Memory B cell (primary cell): ENCODE measurements around the gene SMC4.
"Not testable (repeated sequence)": the region's sequence is repeated elsewhere in the genome, so short reads cannot be mapped to it uniquely, and the experiment has no call there.

Experiments used
- ATAC-seq: fragments of 150-1000 bp; cut with Tn5 transposase; 2 replicates; pipeline ENCODE4 v1.10.0; 2021; ENCODE audit warnings: low read depth, mild to moderate bottlenecking, moderate library complexity
- DNase-seq, 2 donors: peaks; one replicate each; pipeline ENCODE4 v3.0.0; 2022; ENCODE audit warnings: low spot score in 2 of 2
- H3K27ac Mint-ChIP-seq: one replicate; pipeline ENCODE4 v1.8.0; 2022; ENCODE audit warnings: mild to moderate bottlenecking, moderate library complexity, mixed read lengths
- H3K27me3 Mint-ChIP-seq: one replicate; pipeline ENCODE4 v1.8.0; 2022; ENCODE audit warnings: mixed read lengths
- H3K36me3 Mint-ChIP-seq: one replicate; pipeline ENCODE4 v1.8.0; 2022; ENCODE audit warnings: mild to moderate bottlenecking, mixed read lengths
- H3K4me1 Mint-ChIP-seq: one replicate; pipeline ENCODE4 v1.8.0; 2022; ENCODE audit warnings: mixed read lengths
- H3K4me3 Mint-ChIP-seq: one replicate; pipeline ENCODE4 v1.8.0; 2022; ENCODE audit warnings: mild to moderate bottlenecking, moderate library complexity, mixed read lengths
- H3K9me3 Mint-ChIP-seq: one replicate; pipeline ENCODE4 v1.8.0; 2022; ENCODE audit warnings: mixed read lengths

SMC4 gene

DNA sequence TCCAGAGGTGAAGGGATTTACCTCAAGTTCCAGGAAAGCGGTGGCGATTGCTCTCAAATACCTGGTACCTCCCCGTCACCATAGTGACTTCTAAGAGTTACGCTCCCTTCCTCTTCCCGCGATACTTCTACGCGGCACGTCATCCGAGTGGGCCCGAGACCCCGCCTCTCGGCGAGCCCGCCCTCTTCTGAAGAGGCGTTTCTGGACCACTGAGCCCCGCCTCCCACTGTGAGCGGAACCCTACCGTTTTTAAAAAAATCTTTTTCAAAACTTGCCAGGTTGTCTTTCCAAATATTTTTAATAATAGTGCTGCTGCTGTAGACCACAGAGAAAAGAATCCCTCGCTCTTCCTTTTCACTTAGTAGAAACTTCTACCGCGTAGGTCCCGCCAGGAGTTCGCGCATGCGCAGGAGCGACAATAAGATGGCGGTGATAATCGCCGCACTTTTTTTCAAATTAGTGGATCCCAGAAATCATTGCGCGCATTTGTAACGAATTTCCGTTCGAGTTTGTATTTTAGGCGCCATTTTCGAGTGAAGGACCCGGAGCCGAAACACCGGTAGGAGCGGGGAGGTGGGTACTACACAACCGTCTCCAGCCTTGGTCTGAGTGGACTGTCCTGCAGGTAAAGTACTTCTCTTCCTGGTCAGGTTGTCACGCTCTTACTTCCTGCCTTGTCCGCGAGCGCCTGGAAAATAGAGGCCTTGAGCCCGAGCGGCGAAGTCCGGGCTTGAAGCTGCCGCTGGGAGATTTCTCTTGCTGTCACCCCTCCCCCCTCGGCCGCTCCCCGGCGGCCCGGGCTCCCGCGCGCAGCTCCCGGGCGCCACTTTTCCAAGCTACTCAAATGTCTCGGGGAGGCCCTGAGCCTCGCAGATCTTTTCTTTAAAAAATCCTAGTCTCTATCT, at the start of gene SMC4, which contains the start of gene IFT80:
Gene SMC4 (plus strand): TSS at position 526 of the 905 bp plus-strand sequence. CDS start 1,177 bp downstream, outside the sequence.
Gene IFT80 (minus strand): TSS at position 101 of the 905 bp plus-strand sequence. CDS start 14,625 bp downstream, outside the sequence.
- peaks cover 7% of the 10 kb centered on the region for H3K36me3 Mint-ChIP-seq
- no peaks in the 10 kb centered on the region for H3K9me3 Mint-ChIP-seq
- H3K27ac Mint-ChIP-seq = peak within 1 kb of the TSS; percentile 98
- peak; percentile 93 to 94 for DNase-seq
- H3K4me1 Mint-ChIP-seq = peaks cover 22% of the 10 kb centered on the region
- peaks cover 4% of the 10 kb centered on the region for H3K27me3 Mint-ChIP-seq
- H3K4me3 Mint-ChIP-seq = peak within 1 kb of the TSS; percentile 89
- peak; percentile 96 for ATAC-seq

DNA sequence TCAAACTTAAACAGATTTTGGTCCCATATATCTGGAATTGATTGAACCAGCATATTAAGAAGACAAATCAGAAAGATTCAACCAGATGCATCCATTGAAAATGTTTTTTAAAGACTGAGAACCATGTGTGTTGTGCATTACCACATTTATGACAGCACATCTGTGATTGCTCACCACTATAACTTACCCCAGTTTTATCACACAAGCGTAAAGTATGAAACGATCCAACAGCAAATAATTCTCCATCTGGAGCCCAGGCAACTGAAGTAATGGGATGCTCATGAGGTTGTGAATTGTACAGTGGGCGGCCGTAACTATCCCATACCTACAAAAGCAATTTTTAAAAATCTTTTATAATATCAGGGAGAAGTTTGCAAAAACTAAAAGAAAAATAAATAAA, 43.6 kb upstream of the SMC4 start:
- Mint-ChIP-seq H3K4me1 (no peaks in the 10 kb centered on the region), H3K9me3 (no peaks in the 10 kb centered on the region), H3K4me3 (no peak overlapping the region), H3K36me3 (peaks cover 23% of the 10 kb centered on the region), H3K27me3 (no peaks in the 10 kb centered on the region), H3K27ac (no peak overlapping the region)
- DNase-seq (no peak), ATAC-seq (no peak)

DNA sequence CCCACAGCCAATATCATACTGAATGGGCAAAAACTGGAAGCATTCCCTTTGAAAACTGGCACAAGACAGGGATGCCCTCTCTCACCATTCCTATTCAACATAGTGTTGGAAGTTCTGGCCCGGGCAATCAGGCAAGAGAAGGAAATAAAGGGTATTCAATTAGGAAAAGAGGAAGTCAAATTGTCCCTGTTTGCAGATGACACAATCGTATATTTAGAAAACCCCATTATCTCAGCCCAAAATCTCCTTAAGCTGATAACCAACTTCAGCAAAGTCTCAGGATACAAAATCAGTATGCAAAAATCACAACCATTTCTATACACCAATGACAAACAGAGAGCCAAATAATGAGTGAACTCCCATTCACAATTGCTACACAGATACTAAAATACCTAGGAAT, 36.6 kb upstream of the SMC4 start:
- not testable (repeated sequence) for H3K9me3 Mint-ChIP-seq, H3K27me3 Mint-ChIP-seq, H3K27ac Mint-ChIP-seq, H3K4me3 Mint-ChIP-seq, ATAC-seq, H3K4me1 Mint-ChIP-seq, DNase-seq
- H3K36me3 Mint-ChIP-seq = peaks cover 42% of the 10 kb centered on the region

DNA sequence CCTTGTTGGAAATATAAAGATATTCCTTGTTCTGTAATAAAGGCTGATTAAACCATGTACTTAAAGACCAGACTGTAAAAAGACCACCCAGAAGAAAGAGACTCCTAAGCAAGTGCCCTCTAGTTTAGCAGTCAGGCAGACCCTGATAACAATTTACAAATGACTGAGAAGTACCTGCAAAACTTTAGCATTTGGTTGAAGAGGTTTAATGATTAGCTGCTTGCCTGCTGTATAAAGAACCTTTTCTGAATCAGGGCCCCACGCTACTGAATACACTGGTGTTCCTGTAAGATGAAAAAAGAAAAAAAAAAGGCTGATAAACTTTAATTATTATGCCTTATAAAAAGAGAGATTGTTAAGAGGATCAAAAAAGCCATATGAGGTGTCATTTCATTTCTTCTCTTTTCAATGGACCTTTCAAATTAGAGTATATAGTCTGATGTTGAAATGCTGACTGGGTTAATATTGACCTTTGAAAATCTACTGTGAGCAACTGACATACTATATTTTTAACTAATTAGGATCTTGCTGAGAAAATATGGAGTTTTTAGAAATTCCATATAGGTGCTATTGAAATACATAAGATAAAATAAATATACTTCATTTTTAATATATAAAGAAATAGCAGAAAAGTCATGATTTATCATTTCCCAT, 33.5 kb upstream of the SMC4 start:
- Mint-ChIP-seq H3K27me3 (no peaks in the 10 kb centered on the region), H3K4me3 (no peak overlapping the region), H3K36me3 (peaks cover 29% of the 10 kb centered on the region), H3K27ac (no peak overlapping the region), H3K9me3 (no peaks in the 10 kb centered on the region), H3K4me1 (peaks cover 5% of the 10 kb centered on the region)
- no peak for DNase-seq
- no peak for ATAC-seq

DNA sequence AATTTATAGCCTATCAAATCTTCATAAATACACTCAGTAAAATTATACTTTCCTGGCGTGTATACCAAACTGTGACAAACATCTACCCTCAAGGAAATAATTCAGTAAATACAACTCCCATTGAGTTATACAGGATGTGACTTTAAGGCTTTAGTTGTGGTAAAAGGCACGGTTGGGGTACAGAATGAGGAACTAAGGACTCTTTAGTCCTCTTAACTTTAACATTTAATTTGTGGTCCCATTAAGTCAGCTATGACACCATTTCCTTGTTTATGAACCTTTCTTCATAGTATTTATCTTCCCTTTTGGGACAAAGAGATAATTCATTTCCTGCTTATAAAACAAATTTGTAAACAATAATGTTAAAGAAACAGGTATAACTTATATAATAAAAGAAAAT, 30.6 kb upstream of the SMC4 start:
- H3K4me1 Mint-ChIP-seq = peaks cover 7% of the 10 kb centered on the region
- H3K4me3 Mint-ChIP-seq = no peak overlapping the region
- peak; percentile 84 for ATAC-seq
- no peaks in the 10 kb centered on the region for H3K9me3 Mint-ChIP-seq
- H3K36me3 Mint-ChIP-seq = peaks cover 20% of the 10 kb centered on the region
- DNase-seq = peak in 1 of 2 donors; percentile 2
- H3K27me3 Mint-ChIP-seq = no peaks in the 10 kb centered on the region
- H3K27ac Mint-ChIP-seq = no peak overlapping the region

DNA sequence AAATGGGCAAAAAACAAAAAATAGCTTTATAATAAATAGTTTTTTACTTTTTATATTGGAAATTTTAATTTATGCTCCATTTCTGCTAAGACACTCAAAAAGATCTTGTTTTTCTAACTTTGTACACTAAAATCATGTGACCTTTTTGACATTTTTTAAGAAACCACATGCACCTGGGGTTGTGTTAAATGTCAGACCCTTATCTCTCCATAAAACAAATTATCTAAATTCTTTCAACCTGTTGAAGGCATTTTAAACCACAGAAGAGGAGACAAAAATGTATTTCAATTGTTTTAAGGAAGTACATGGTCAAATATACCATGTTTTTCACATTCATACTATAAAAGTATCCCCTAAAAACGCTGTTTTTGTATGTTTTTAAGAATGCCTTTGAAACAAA, 29.7 kb upstream of the SMC4 start:
- no peaks in the 10 kb centered on the region for H3K27me3 Mint-ChIP-seq
- no peak overlapping the region for H3K27ac Mint-ChIP-seq
- H3K9me3 Mint-ChIP-seq = no peaks in the 10 kb centered on the region
- peaks cover 7% of the 10 kb centered on the region for H3K4me1 Mint-ChIP-seq
- DNase-seq = no peak
- H3K4me3 Mint-ChIP-seq = no peak overlapping the region
- H3K36me3 Mint-ChIP-seq = peaks cover 21% of the 10 kb centered on the region
- no peak for ATAC-seq

DNA sequence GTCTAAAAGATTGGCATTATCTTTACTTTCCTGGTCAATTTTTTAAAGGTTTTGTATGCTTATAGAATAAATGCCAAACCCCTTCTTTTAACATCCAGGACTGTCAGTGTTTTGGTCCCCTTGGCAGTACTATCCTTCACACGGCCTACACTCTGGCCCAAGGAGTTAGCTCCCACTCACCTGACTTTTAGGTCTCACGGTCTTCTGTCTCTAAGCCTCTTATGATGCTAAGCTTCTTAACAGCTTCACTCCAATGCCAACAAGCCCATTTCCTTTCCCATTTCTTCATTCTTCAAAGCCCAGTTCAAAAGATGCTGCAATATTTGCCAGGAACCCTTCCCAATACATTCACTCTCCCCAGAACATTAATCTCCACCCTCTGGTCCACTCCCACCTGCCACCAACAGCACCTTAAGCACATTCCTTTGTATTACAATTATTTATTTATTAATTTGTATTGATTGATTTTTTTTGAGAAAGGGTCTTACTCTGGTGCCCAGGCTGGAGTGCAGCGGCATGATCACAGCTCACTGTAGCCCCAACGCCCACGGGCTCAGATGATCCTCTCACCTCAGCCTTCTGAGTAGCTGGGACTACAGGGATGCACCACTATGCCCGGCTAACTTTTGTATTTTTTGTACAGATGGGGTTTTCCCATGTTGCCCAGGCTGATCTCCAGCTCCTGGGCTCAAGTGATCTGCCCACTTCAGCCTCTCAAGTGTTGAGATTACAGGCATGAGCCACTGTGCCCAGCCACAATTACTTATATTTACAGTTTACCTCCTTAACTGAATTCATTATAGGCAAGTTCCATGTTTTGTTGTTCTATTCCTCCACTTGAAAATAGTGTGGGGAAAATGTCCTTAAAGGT, 28.2 kb upstream of the SMC4 start:
- Mint-ChIP-seq H3K27ac (no peak overlapping the region), H3K27me3 (no peaks in the 10 kb centered on the region), H3K36me3 (peaks cover 26% of the 10 kb centered on the region), H3K9me3 (no peaks in the 10 kb centered on the region), H3K4me1 (peaks cover 7% of the 10 kb centered on the region), H3K4me3 (no peak overlapping the region)
- DNase-seq (no peak), ATAC-seq (no peak)

DNA sequence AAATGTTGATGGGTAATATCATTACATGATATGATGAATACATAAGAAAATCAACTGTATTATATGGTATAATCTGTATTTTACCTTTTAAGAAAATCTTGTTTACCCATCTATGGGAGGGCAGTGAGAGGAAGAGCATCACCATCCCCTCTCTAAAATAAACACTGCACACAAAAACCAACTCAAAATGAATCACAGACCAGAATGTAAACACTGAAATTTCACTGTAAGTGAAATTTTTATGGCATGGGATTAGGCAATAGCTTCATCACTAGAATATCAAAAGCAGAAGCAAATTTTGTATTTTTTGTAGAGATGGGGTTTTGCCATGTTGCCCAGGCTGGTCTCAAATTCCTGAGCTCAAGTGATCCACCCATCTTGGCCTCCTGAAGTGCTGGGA, 26.7 kb upstream of the SMC4 start:
- Mint-ChIP-seq H3K27ac (no peak overlapping the region), H3K9me3 (no peaks in the 10 kb centered on the region), H3K27me3 (no peaks in the 10 kb centered on the region), H3K4me3 (no peak overlapping the region), H3K36me3 (peaks cover 27% of the 10 kb centered on the region), H3K4me1 (peaks cover 7% of the 10 kb centered on the region)
- no peak for DNase-seq
- ATAC-seq = no peak

DNA sequence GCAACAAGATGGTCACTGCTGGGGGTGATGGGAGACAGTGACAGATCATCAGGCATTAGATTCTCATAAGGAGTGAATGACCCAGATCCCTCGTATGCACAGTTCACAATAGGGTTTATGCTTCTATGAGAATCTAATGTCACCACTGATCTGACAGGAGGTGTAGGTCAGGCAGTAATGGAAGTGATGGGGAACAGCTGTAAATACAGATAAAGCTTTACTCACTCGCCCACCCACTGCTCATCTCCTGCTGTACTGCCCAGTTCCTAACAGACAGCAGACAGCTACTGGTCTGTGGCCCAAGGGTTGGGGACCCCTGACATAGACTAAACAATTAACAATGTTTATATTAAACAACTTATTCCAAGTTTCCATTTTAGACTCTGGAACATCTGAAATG, 25.8 kb upstream of the SMC4 start:
- H3K4me3 Mint-ChIP-seq = no peak overlapping the region
- DNase-seq = no peak
- H3K4me1 Mint-ChIP-seq = peaks cover 7% of the 10 kb centered on the region
- H3K27ac Mint-ChIP-seq = no peak overlapping the region
- H3K36me3 Mint-ChIP-seq = peaks cover 27% of the 10 kb centered on the region
- H3K9me3 Mint-ChIP-seq = no peaks in the 10 kb centered on the region
- ATAC-seq = no peak
- H3K27me3 Mint-ChIP-seq = no peaks in the 10 kb centered on the region

DNA sequence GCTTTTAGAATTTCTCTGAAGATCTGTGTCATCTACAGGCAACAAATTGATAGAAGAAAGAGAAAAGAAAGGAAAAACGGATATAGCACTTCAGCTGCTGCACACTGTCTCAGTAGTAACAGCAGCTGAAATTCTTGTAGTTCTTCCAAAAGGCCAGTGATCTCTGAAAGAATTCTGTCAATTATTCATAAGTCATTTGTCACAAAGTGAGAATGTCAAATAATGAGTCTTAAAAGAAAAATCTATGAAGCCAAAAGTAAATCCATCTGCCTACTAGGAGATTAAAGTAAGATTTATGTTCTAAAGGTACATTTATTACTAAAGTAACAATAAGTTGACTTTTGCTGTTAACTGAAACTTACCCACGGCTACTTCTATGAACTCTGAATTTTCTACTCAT, 25.0 kb upstream of the SMC4 start:
- no peak for ATAC-seq
- Mint-ChIP-seq H3K36me3 (peaks cover 29% of the 10 kb centered on the region), H3K4me3 (no peak overlapping the region), H3K27me3 (no peaks in the 10 kb centered on the region), H3K9me3 (no peaks in the 10 kb centered on the region), H3K27ac (no peak overlapping the region), H3K4me1 (peaks cover 7% of the 10 kb centered on the region)
- DNase-seq = no peak

DNA sequence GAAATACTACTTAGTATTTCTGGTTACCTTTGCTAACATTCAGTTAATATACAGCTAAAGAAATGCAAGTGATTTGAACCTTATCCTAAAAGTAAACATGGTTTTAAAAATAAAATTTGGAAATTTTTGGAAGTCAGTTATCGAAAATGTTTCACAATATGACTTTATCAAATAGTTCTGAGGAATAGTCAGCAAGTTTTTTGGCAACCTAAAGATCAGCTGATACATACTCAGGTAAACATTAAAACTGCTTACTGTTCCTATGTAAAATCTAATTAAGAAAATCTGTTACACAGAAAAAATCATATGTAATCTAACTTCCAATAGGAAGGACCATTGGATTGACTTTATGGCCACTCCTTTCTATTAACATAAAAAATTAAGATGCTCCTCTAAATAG, 24.5 kb upstream of the SMC4 start:
- Mint-ChIP-seq H3K4me1 (peaks cover 7% of the 10 kb centered on the region), H3K36me3 (peaks cover 31% of the 10 kb centered on the region), H3K27me3 (no peaks in the 10 kb centered on the region), H3K4me3 (no peak overlapping the region), H3K9me3 (no peaks in the 10 kb centered on the region), H3K27ac (no peak overlapping the region)
- ATAC-seq (no peak), DNase-seq (no peak)

DNA sequence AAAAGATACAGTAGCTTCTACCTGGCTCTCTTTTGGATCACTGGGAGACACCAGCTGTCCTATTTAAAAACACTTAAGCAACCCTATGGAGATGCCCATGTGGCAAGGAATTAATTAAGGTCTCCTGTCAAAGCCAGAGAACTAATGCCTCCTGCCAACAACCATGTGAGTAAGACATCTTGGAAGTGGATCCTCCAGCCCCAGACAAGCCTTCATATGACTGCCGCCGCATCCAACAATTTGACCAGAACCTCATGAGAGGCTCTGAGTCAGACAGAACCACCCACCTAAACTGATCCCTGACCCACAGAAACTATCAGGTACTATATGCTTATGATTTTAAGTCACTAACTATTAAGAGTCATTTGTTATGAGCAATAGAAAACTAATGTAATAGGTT, 22.8 kb upstream of the SMC4 start:
- Mint-ChIP-seq H3K36me3 (peaks cover 31% of the 10 kb centered on the region), H3K27ac (no peak overlapping the region), H3K4me3 (no peak overlapping the region), H3K27me3 (no peaks in the 10 kb centered on the region), H3K9me3 (no peaks in the 10 kb centered on the region), H3K4me1 (no peaks in the 10 kb centered on the region)
- DNase-seq (no peak), ATAC-seq (no peak)

DNA sequence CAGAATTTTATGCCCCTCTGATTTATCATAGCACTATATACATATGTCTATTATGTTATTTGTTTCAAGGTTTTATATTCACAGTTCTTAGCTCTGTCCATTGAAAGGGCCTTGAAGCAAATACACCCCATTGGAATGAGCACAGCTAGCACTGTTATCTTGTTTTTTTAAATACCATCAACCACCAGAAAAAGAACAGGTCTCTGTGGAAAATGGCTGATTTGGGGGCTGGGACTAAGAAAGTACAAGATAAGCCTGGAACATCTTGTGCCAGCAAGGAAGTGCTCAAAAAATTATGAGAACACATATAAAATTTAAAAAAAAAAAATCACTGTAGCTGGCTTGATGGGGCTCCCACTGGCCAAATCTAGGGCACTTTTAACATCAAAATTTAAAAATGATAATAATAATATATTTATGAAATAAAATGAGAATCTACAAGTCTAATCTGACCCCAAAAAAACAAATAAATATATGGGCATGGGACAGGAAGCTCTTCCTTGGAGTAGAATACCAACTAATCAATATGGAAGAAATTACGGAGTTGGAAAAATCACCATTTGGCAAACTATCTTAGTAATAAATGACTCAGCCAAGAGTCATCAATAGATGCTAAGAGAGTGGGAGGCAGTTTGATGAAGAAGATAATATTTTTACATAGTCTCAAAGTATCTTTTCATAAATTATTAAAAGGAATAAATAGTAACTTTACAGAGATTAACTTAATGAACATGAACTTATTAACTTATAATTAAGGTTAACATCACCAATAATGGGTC, 20.9 kb upstream of the SMC4 start:
- Mint-ChIP-seq H3K4me1 (no peaks in the 10 kb centered on the region), H3K27ac (no peak overlapping the region), H3K9me3 (no peaks in the 10 kb centered on the region), H3K4me3 (no peak overlapping the region), H3K36me3 (peaks cover 30% of the 10 kb centered on the region), H3K27me3 (no peaks in the 10 kb centered on the region)
- DNase-seq = no peak
- ATAC-seq = no peak
